SK-N-SH (cell line): ENCODE measurements around the gene TSSC4. TPM values are rescaled to one million over a fixed set of nuclear protein-coding genes. Genes with fewer than 3 reads are reported as not detected.

Experiments
- CTCF ChIA-PET: fragments of 300-600, 350-600 bp; formaldehyde crosslinking; extraction: SDS; loops from one replicate; lab custom pipeline; 2021; lab: Yijun Ruan, JAX
- POLR2A ChIA-PET: fragments of 350-600 bp; sonication (Branson Sonifier 250); formaldehyde crosslinking; extraction: SDS; loops from one replicate; lab custom pipeline; 2020; ENCODE audit warnings: antibody characterized with exemption, inconsistent platforms; lab: Yijun Ruan, JAX
- DNase-seq: peaks from one replicate; pipeline ENCODE4 v3.0.0; 2012
- H2AFZ ChIP-seq: fragments of 200-600 bp; sonication (generic); 2 replicates; pipeline ENCODE4 v1.8.1; 2016; ENCODE audit warnings: antibody characterized with exemption, mild to moderate bottlenecking, low read depth
- H3F3A ChIP-seq: fragments of 200-600 bp; sonication (generic); replicated peaks from 2 replicates; pipeline ENCODE3; 2016; ENCODE audit warnings: antibody characterized with exemption, mild to moderate bottlenecking; ENCODE audit not compliant: insufficient read depth
- H3K27ac ChIP-seq, 2 experiments: fragments of 200-500 bp in 1 of 2; fragments of 200-600 bp in 1 of 2; sonication (Bioruptor generic) in 1 of 2; sonication (generic), shearing (Covaris generic) in 1 of 2; 2 replicates each; pipeline versions ENCODE4 v1.5.1 to v1.6.1; 2014 to 2016; ENCODE audit warnings: low read depth in 2 of 2, inconsistent platforms in 1 of 2, low read length in 1 of 2, mild to moderate bottlenecking in 1 of 2, mixed read lengths in 1 of 2
- H3K27me3 ChIP-seq: fragments of 200-600 bp; sonication (generic), shearing (Covaris generic); 2 replicates; pipeline ENCODE4 v1.6.1; 2016; ENCODE audit warnings: mixed run types; ENCODE audit not compliant: insufficient read depth
- H3K36me3 ChIP-seq, 2 experiments: fragments of 200-500 bp in 1 of 2; fragments of 200-600 bp in 1 of 2; sonication (Bioruptor generic) in 1 of 2; sonication (generic) in 1 of 2; replicated peaks in 1 of 2; 2 replicates each; pipeline versions ENCODE3 to v1.5.1; 2014 to 2016; ENCODE audit warnings: low read length in 1 of 2, mild to moderate bottlenecking in 1 of 2; ENCODE audit not compliant: insufficient read depth in 2 of 2, control insufficient read depth in 1 of 2
- H3K4me1 ChIP-seq, 2 experiments: fragments of 200-500 bp in 1 of 2; fragments of 200-600 bp in 1 of 2; sonication (Bioruptor generic) in 1 of 2; sonication (generic), shearing (Covaris generic) in 1 of 2; 2 replicates each; pipeline versions ENCODE4 v1.5.1 to v1.6.1; 2014 to 2016; ENCODE audit warnings: low read depth in 1 of 2, low read length in 1 of 2, mixed run types in 1 of 2; ENCODE audit not compliant: insufficient read depth in 2 of 2, control insufficient read depth in 1 of 2
- H3K4me2 ChIP-seq: fragments of 200-600 bp; sonication (generic), shearing (Covaris generic); 2 replicates; pipeline ENCODE4 v1.6.1; 2017; ENCODE audit warnings: mixed run types
- H3K4me3 ChIP-seq, 2 experiments: fragments of 200-500 bp in 1 of 2; fragments of 200-600 bp in 1 of 2; sonication (Bioruptor generic) in 1 of 2; sonication (generic), shearing (Covaris generic) in 1 of 2; 2 replicates each; pipeline versions ENCODE4 v1.5.1 to v1.8.1; 2014 to 2016; ENCODE audit warnings: low read depth in 2 of 2, inconsistent platforms in 1 of 2, low read length in 1 of 2, mild to moderate bottlenecking in 1 of 2, mixed read lengths in 1 of 2, moderate library complexity in 1 of 2
- H3K79me2 ChIP-seq: fragments of 200-600 bp; sonication (generic); 2 replicates; pipeline ENCODE4 v1.8.1; 2017; ENCODE audit warnings: mild to moderate bottlenecking; ENCODE audit not compliant: insufficient read depth
- H3K9ac ChIP-seq: fragments of 200-600 bp; sonication (generic); 2 replicates; pipeline ENCODE4 v1.6.1; 2017; ENCODE audit warnings: mixed run types
- H3K9me2 ChIP-seq: fragments of 200-600 bp; sonication (generic); 2 replicates; pipeline ENCODE4 v1.6.1; 2017; ENCODE audit warnings: mixed run types
- H3K9me3 ChIP-seq: fragments of 200-600 bp; sonication (generic); 2 replicates; pipeline ENCODE4 v1.6.1; 2017; ENCODE audit warnings: mixed run types, mild to moderate bottlenecking, moderate library complexity
- H4K20me1 ChIP-seq: fragments of 200-600 bp; sonication (generic); 2 replicates; pipeline ENCODE4 v1.6.1; 2017; ENCODE audit warnings: mild to moderate bottlenecking, mixed run types; ENCODE audit not compliant: insufficient read depth
- CHD2 ChIP-seq: fragments of 150-350 bp; IDR thresholded peaks from 2 replicates; pipeline ENCODE4 v1.6.1; 2018; ENCODE audit warnings: low read length; ENCODE audit not compliant: partially characterized antibody
- MEF2A ChIP-seq: IDR thresholded peaks from 2 replicates; pipeline ENCODE4 v1.4.0; 2012; ENCODE audit warnings: low read depth, borderline replicate concordance
- MXI1 ChIP-seq: IDR thresholded peaks from 2 replicates; pipeline ENCODE4 v1.6.1; 2012; ENCODE audit warnings: mild to moderate bottlenecking, low read depth, low read length, improper control_type of control experiment
- RAD21 ChIP-seq: IDR thresholded peaks from 2 replicates; pipeline ENCODE4 v1.6.1; 2012; ENCODE audit warnings: mild to moderate bottlenecking, low read length
- RCOR1 ChIP-seq: fragments of 150-350 bp; IDR thresholded peaks from 2 replicates; pipeline ENCODE4 v1.6.1; 2017; ENCODE audit warnings: antibody characterized with exemption, low read length
- RFX5 ChIP-seq: IDR thresholded peaks from 2 replicates; pipeline ENCODE4 v1.6.1; 2012; ENCODE audit warnings: mild to moderate bottlenecking, improper control_type of control experiment, low read length
- SIN3A ChIP-seq: IDR thresholded peaks from 2 replicates; pipeline ENCODE4 v1.6.1; 2012; ENCODE audit warnings: low read depth, mild to moderate bottlenecking, low read length, moderate library complexity, borderline replicate concordance
- TEAD4 ChIP-seq: IDR thresholded peaks from 2 replicates; pipeline ENCODE4 v1.4.0; 2012; ENCODE audit warnings: mild to moderate bottlenecking, borderline replicate concordance; ENCODE audit not compliant: insufficient read depth
- WGBS: methylation state at CpG from one replicate; pipeline ENCODE4 v1.1.6; 2017; ENCODE audit warnings: low lambda C conversion rate; 5-methylcytosine and 5-hydroxymethylcytosine counted together
- polyA plus RNA-seq, 3 experiments: library from polyadenylated mRNA; depleted of rRNA; stranded (reverse); fragments of >200 nt; gene quantifications; 2 replicates each; pipeline ENCODE4 v1.2.3, GENCODE V29; 2012
- TF ChIP-seq, protein P1 (sequence below): IDR thresholded peaks from 2 replicates; pipeline ENCODE4 v1.6.1; 2012; ENCODE audit warnings: mild to moderate bottlenecking, low read depth, low read length, moderate library complexity
- TF ChIP-seq, protein P2 (sequence below): fragments of 150-350 bp; IDR thresholded peaks from 2 replicates; pipeline ENCODE4 v1.6.1; 2016; ENCODE audit warnings: mild to moderate bottlenecking, low read depth, low read length

The TSSC4 gene
- polyA plus RNA-seq, 1 of the 3 experiments (the other 2 are of a cell fraction): 45.1 TPM

DNA sequence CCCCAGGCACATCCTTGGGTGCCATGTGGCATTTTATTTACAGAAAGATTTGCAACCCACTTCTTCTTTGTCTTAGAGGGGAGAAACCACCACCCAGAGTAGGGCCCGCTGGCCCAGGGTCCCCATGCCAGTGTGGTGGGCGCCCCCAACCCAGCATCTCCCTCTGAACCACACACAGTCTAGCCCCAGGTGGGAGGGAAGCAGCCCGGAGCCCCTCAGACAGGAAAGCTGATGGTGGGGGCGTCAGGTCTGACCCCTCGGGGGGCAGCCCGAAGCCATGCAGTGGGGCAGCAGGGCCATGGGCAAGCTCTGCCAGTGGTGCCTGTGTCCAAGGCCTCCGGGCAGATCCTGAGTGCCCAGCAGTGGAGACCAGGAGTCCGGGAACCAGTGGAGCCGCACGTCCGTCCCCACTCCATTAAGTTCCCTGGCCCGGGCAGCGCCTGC lies 32.1 kb downstream of the TSSC4 start (continued):
- TF ChIP-seq, protein P1, sequence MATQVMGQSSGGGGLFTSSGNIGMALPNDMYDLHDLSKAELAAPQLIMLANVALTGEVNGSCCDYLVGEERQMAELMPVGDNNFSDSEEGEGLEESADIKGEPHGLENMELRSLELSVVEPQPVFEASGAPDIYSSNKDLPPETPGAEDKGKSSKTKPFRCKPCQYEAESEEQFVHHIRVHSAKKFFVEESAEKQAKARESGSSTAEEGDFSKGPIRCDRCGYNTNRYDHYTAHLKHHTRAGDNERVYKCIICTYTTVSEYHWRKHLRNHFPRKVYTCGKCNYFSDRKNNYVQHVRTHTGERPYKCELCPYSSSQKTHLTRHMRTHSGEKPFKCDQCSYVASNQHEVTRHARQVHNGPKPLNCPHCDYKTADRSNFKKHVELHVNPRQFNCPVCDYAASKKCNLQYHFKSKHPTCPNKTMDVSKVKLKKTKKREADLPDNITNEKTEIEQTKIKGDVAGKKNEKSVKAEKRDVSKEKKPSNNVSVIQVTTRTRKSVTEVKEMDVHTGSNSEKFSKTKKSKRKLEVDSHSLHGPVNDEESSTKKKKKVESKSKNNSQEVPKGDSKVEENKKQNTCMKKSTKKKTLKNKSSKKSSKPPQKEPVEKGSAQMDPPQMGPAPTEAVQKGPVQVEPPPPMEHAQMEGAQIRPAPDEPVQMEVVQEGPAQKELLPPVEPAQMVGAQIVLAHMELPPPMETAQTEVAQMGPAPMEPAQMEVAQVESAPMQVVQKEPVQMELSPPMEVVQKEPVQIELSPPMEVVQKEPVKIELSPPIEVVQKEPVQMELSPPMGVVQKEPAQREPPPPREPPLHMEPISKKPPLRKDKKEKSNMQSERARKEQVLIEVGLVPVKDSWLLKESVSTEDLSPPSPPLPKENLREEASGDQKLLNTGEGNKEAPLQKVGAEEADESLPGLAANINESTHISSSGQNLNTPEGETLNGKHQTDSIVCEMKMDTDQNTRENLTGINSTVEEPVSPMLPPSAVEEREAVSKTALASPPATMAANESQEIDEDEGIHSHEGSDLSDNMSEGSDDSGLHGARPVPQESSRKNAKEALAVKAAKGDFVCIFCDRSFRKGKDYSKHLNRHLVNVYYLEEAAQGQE: no peak
- TF ChIP-seq CHD2: no peak
- no peak for TF ChIP-seq MXI1
- TF ChIP-seq TEAD4: no peak

DNA sequence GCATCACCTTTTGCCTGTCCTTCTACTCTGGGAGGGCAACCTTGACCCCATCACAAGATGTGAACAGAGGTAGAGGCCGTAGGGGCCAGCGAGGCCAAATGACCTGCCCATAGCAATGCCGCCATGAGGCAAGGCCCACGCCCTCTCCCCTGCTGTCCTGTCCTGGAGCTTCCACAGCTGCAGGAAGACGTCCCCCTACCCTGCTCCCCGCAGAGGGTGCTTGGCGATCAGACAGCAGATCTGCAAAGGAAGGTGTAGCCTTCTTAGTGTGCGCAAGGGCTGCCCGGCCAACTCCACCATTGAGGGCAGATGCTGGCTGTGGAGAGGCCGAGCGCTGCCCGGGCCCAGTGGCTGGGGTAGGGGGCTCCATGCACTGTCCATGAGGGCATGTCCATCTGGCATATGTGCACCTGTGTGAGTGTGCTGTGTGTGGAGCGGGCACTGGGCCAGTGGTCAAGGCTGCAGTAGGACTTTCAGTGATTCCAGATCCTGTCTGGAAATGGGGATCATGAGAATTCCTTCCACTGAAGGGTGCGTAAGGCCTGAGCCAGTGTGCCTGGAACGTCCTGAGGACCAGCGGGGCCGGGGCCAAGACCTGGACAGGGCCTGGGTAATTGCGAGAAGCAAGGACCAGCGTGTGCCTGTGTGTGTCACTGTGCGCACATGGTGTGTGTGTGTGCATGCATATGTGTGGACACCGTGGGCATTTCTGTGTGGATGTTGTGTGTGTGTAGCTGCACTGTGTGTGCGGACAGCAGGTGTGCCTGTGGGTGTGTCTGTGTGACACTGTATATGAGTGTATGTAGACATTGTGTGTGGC lies 32.8 kb downstream of the TSSC4 start:
- Histone ChIP-seq H3F3A (no peaks in the 10 kb centered on the region), H3K27me3 (no peaks in the 10 kb centered on the region), H3K9me3 (no peaks in the 10 kb centered on the region), H4K20me1 (no peaks in the 10 kb centered on the region), H2AFZ (no peak overlapping the region), H3K4me2 (no peak overlapping the region), H3K9ac (no peak overlapping the region), H3K4me3 (no peak overlapping the region), H3K9me2 (no peaks in the 10 kb centered on the region), H3K36me3 (no peaks in the 10 kb centered on the region), H3K4me1 (no peaks in the 10 kb centered on the region), H3K79me2 (no peaks in the 10 kb centered on the region), H3K27ac (no peak overlapping the region)
- CTCF ChIA-PET: interaction anchor here (2.9 kb wide), 1 partner anchor 97 kb away, joined by 32 read pairs; no protein-coding TSS in a partner anchor
- POLR2A ChIA-PET: no interaction called here
- TF ChIP-seq RFX5 (no peak), RAD21 (no peak), MEF2A (no peak), RCOR1 (no peak), SIN3A (no peak)
- TF ChIP-seq, protein P2, sequence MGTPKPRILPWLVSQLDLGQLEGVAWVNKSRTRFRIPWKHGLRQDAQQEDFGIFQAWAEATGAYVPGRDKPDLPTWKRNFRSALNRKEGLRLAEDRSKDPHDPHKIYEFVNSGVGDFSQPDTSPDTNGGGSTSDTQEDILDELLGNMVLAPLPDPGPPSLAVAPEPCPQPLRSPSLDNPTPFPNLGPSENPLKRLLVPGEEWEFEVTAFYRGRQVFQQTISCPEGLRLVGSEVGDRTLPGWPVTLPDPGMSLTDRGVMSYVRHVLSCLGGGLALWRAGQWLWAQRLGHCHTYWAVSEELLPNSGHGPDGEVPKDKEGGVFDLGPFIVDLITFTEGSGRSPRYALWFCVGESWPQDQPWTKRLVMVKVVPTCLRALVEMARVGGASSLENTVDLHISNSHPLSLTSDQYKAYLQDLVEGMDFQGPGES: no peak
- WGBS: 65% methylated on average over 12 of the region's 22 CpGs
- no peak for DNase-seq
